Mesothelial cell of epicardium (in vitro differentiated cells): ENCODE data around the gene HOXB8. TPM values are rescaled to one million over a fixed set of nuclear protein-coding genes. Genes with fewer than 3 reads are reported as not detected.
A peak's percentile ranks its signal among the peaks of the same experiment; 100 is the strongest.

ENCODE experiments used
- DNase-seq, 2 experiments: peaks; one replicate each; pipeline ENCODE4 v3.0.0; 2021; ENCODE audit warnings: low spot score in 2 of 2; ENCODE audit not compliant: unreplicated experiment in 2 of 2
- H3K27ac Mint-ChIP-seq: 2 replicates; pipeline ENCODE4 v1.8.0; 2021; ENCODE audit warnings: mixed read lengths
- H3K27me3 Mint-ChIP-seq: 2 replicates; pipeline ENCODE4 v1.8.0; 2021; ENCODE audit warnings: low read depth, mixed read lengths
- H3K36me3 Mint-ChIP-seq: 2 replicates; pipeline ENCODE4 v1.8.0; 2021; ENCODE audit warnings: mixed read lengths
- H3K4me1 Mint-ChIP-seq: 2 replicates; pipeline ENCODE4 v1.8.0; 2021; ENCODE audit warnings: mixed read lengths
- H3K4me3 Mint-ChIP-seq: 2 replicates; pipeline ENCODE4 v1.8.0; 2021; ENCODE audit warnings: mild to moderate bottlenecking, moderate library complexity, mixed read lengths
- H3K9me3 Mint-ChIP-seq: 2 replicates; pipeline ENCODE4 v1.8.0; 2021; ENCODE audit warnings: mixed read lengths
- CTCF ChIP-seq: fragments of 200-600 bp; sonication (generic); IDR thresholded peaks from one replicate; pipeline ENCODE4 v1.5.0; 2021; ENCODE audit warnings: antibody characterized with exemption; ENCODE audit not compliant: unreplicated experiment
- total RNA-seq: library from RNA; stranded (reverse); gene quantifications from 3 replicates; pipeline ENCODE4 v1.2.1, GENCODE V29; 2021

Gene HOXB8
- total RNA-seq, 1 donor from 2014 or later: 78.8 TPM

GRCh38 chr17:48591255-48592056 is 23.6 kb downstream of the HOXB8 start:
- no peaks in the 10 kb centered on the region for H3K27me3 Mint-ChIP-seq
- H3K9me3 Mint-ChIP-seq: no peaks in the 10 kb centered on the region
- no peak for DNase-seq
- peak overlapping the region; percentile 90 for H3K4me3 Mint-ChIP-seq
- H3K4me1 Mint-ChIP-seq: peaks cover 53% of the 10 kb centered on the region
- peaks cover 33% of the 10 kb centered on the region for H3K36me3 Mint-ChIP-seq
- peak overlapping the region; percentile 100 for H3K27ac Mint-ChIP-seq
- no peak for TF ChIP-seq CTCF

GRCh38 chr17:48590607-48591161 is 24.4 kb downstream of the HOXB8 start:
- Mint-ChIP-seq H3K27me3 (no peaks in the 10 kb centered on the region), H3K4me1 (peaks cover 56% of the 10 kb centered on the region), H3K4me3 (peak overlapping the region; percentile 90), H3K27ac (peak overlapping the region; percentile 100), H3K36me3 (peaks cover 36% of the 10 kb centered on the region), H3K9me3 (no peaks in the 10 kb centered on the region)
- TF ChIP-seq CTCF: no peak
- no peak for DNase-seq

- TF ChIP-seq CTCF: no peak
- DNase-seq: peak in 1 of 2 experiments; percentile 71
- H3K4me1 Mint-ChIP-seq: peaks cover 54% of the 10 kb centered on the region
- peak within 1 kb of the TSS; percentile 90 for H3K4me3 Mint-ChIP-seq
- no peaks in the 10 kb centered on the region for H3K27me3 Mint-ChIP-seq
- H3K36me3 Mint-ChIP-seq: peaks cover 36% of the 10 kb centered on the region
- no peaks in the 10 kb centered on the region for H3K9me3 Mint-ChIP-seq
- peak within 1 kb of the TSS; percentile 100 for H3K27ac Mint-ChIP-seq
Measured at GRCh38 chr17:48589831-48590606, 25.1 kb downstream of the HOXB8 start, which contains the start of gene HOXB3. Gene HOXB3, minus strand, starts transcription at chr17:48590241. Its CDS starts 37,767 bp downstream, at chr17:48552474.

- DNase-seq: no peak
- H3K27me3 Mint-ChIP-seq: no peaks in the 10 kb centered on the region
- peak overlapping the region; percentile 90 for H3K4me3 Mint-ChIP-seq
- H3K4me1 Mint-ChIP-seq: peaks cover 53% of the 10 kb centered on the region
- peaks cover 39% of the 10 kb centered on the region for H3K36me3 Mint-ChIP-seq
- H3K9me3 Mint-ChIP-seq: no peaks in the 10 kb centered on the region
- peak overlapping the region; percentile 100 for H3K27ac Mint-ChIP-seq
- TF ChIP-seq CTCF: no peak
Measured at GRCh38 chr17:48589060-48589830, 25.8 kb downstream of the HOXB8 start.

- DNase-seq: no peak
- Mint-ChIP-seq H3K27ac (peak overlapping the region; percentile 100), H3K36me3 (peaks cover 45% of the 10 kb centered on the region), H3K27me3 (no peaks in the 10 kb centered on the region), H3K4me1 (peaks cover 56% of the 10 kb centered on the region), H3K4me3 (peak overlapping the region; percentile 90), H3K9me3 (no peaks in the 10 kb centered on the region)
- TF ChIP-seq CTCF: no peak
Measured at GRCh38 chr17:48588528-48588927, 26.6 kb downstream of the HOXB8 start.
